Endothelial cell of umbilical vein (primary cell): ENCODE results near the gene SCARF2. TPM values are rescaled to one million over a fixed set of nuclear protein-coding genes. Genes with fewer than 3 reads are reported as not detected.

ENCODE experiments used
- BruUV-seq: library from RNA; stranded (reverse); fragments of 400-500 nt; replicated peaks from 2 replicates; lab custom pipeline; 2021; lab: Mats Ljungman, UMichigan
- CTCF ChIA-PET: fragments of 300-600, 350-600 bp; sonication (Branson Sonifier 250); formaldehyde crosslinking; loops from one replicate; lab custom pipeline; 2021; ENCODE audit warnings: antibody characterized with exemption, inconsistent platforms; lab: Charles Lee
- POLR2A ChIA-PET: fragments of 300-600, 350-600 bp; sonication (Branson Sonifier 250); formaldehyde crosslinking; loops from one replicate; lab custom pipeline; 2021; ENCODE audit warnings: antibody characterized with exemption, inconsistent platforms; lab: Charles Lee
- DNase-seq: peaks from one replicate; pipeline ENCODE4 v3.0.0-alpha.2; 2011; ENCODE audit warnings: low read depth, low spot score
- FAIRE-seq: peaks from 2 replicates; lab custom pipeline; 2011; peaks lifted over from hg19 to GRCh38; lab: Jason Lieb, UNC
- H2AFZ ChIP-seq: 2 replicates; pipeline ENCODE4 v1.6.0; 2012; ENCODE audit warnings: low read depth, low read length, control low read depth, inconsistent platforms
- H3K27ac ChIP-seq: 2 replicates; pipeline ENCODE4 v1.5.1; 2011; ENCODE audit warnings: low read depth, mild to moderate bottlenecking, control low read depth, low read length, moderate library complexity; ENCODE audit not compliant: insufficient read depth
- H3K27me3 ChIP-seq, 2 experiments: 2 replicates each; pipeline versions ENCODE4 v1.6.0 to v1.6.1; 2011; ENCODE audit warnings: low read length in 2 of 2, mixed read lengths in 1 of 2; ENCODE audit not compliant: control insufficient read depth in 2 of 2, insufficient read depth in 2 of 2
- H3K36me3 ChIP-seq, 2 experiments: 2 replicates in 1 of 2; 3 replicates in 1 of 2; pipeline ENCODE4 v1.5.1; 2011; ENCODE audit warnings: low read length in 2 of 2, mild to moderate bottlenecking in 1 of 2, moderate library complexity in 1 of 2; ENCODE audit not compliant: control insufficient read depth in 2 of 2, insufficient read depth in 2 of 2; ENCODE audit errors: extremely low read depth in 1 of 2
- H3K4me1 ChIP-seq: 3 replicates; pipeline ENCODE4 v1.5.1; 2011; ENCODE audit warnings: mild to moderate bottlenecking, low read length; ENCODE audit not compliant: control insufficient read depth, insufficient read depth; ENCODE audit errors: extremely low read depth
- H3K4me2 ChIP-seq: 2 replicates; pipeline ENCODE4 v1.6.1; 2011; ENCODE audit warnings: low read length, control low read depth, mixed read lengths; ENCODE audit not compliant: insufficient read depth
- H3K4me3 ChIP-seq, 3 experiments: fragments of 200-600 bp in 1 of 3; sonication (generic), shearing (Covaris generic) in 1 of 3; replicated peaks in 1 of 3; 2 replicates each; pipeline ENCODE4 v1.5.1; 2011 to 2016; ENCODE audit warnings: control low read depth in 3 of 3, low read length in 3 of 3, mild to moderate bottlenecking in 2 of 3, inconsistent platforms in 1 of 3, low read depth in 1 of 3, moderate library complexity in 1 of 3; ENCODE audit not compliant: insufficient read depth in 1 of 3
- H3K79me2 ChIP-seq: 2 replicates; pipeline ENCODE4 v1.6.0; 2012; ENCODE audit warnings: low read length, inconsistent platforms; ENCODE audit not compliant: control insufficient read depth, insufficient read depth
- H3K9ac ChIP-seq: replicated peaks from 2 replicates; pipeline ENCODE3; 2011; ENCODE audit warnings: low read length, control low read depth; ENCODE audit not compliant: insufficient read depth; ENCODE audit errors: extremely low read depth
- H3K9me1 ChIP-seq: replicated peaks from 3 replicates; pipeline ENCODE4 v1.6.0; 2011; ENCODE audit warnings: mild to moderate bottlenecking, low read length; ENCODE audit not compliant: control insufficient read depth, insufficient read depth; ENCODE audit errors: extremely low read depth
- H3K9me3 ChIP-seq: replicated peaks from 2 replicates; pipeline ENCODE4 v1.5.1; 2012; ENCODE audit warnings: low read length, inconsistent platforms; ENCODE audit not compliant: control insufficient read depth, insufficient read depth
- H4K20me1 ChIP-seq: replicated peaks from 2 replicates; pipeline ENCODE3; 2011; ENCODE audit warnings: mild to moderate bottlenecking, low read length; ENCODE audit not compliant: control insufficient read depth, insufficient read depth; ENCODE audit errors: extremely low read depth
- CTCF ChIP-seq, 2 donors: IDR thresholded peaks; 1 replicate in 1 of 2; 2 replicates in 1 of 2; pipeline ENCODE4 v1.5.1; 2011; ENCODE audit warnings: low read length in 2 of 2, mild to moderate bottlenecking in 2 of 2, moderate library complexity in 2 of 2, control low read depth in 1 of 2, inconsistent platforms in 1 of 2, low read depth in 1 of 2; ENCODE audit not compliant: insufficient read depth in 1 of 2; ENCODE audit errors: extremely low read depth in 1 of 2
- EZH2 ChIP-seq: IDR thresholded peaks from 2 replicates; pipeline ENCODE4 v1.6.1; 2012; ENCODE audit warnings: borderline replicate concordance, low read depth, mild to moderate bottlenecking, moderate library complexity, low read length, inconsistent platforms; ENCODE audit not compliant: severe bottlenecking
- FOS ChIP-seq: IDR thresholded peaks from 2 replicates; pipeline ENCODE4 v1.6.1; 2011; ENCODE audit warnings: mild to moderate bottlenecking, low read length, moderate library complexity, borderline replicate concordance; ENCODE audit not compliant: insufficient read depth
- GATA2 ChIP-seq: IDR thresholded peaks from 2 replicates; pipeline ENCODE4 v1.7.0; 2011; ENCODE audit warnings: low read depth, mild to moderate bottlenecking, moderate library complexity, mixed read lengths, low read length; ENCODE audit not compliant: insufficient read length, insufficient read depth
- JUN ChIP-seq: IDR thresholded peaks from 2 replicates; pipeline ENCODE4 v1.6.1; 2011; ENCODE audit warnings: borderline replicate concordance, low read depth; ENCODE audit not compliant: insufficient read length, insufficient read depth
- MAX ChIP-seq: IDR thresholded peaks from 2 replicates; pipeline ENCODE4 v1.6.1; 2011; ENCODE audit not compliant: insufficient read depth, insufficient read length
- MYC ChIP-seq: IDR thresholded peaks from one replicate; pipeline ENCODE4 v1.6.1; 2011; ENCODE audit warnings: mild to moderate bottlenecking, low read depth, low read length
- POLR2A ChIP-seq: IDR thresholded peaks from 2 replicates; pipeline ENCODE4 v1.6.1; 2012; ENCODE audit warnings: low read depth, mild to moderate bottlenecking, control low read depth, low read length
- POLR2AphosphoS5 ChIP-seq: IDR thresholded peaks from 2 replicates; pipeline ENCODE4 v1.6.1; 2012; ENCODE audit warnings: low read depth, mild to moderate bottlenecking, control low read depth, low read length, moderate library complexity; ENCODE audit not compliant: insufficient read depth
- dilution Hi-C: fragments of 300-500 bp; cut with MboI; formaldehyde crosslinking; loops from one replicate; pipeline ENCODE4 v1.15.0; 2019; ENCODE audit warnings: low sequenced_read_pairs; ENCODE audit not compliant: extremely low pct_ligation_motif_present
- intact Hi-C: fragments of 100-400 bp; cut with micrococcal nuclease; formaldehyde crosslinking; loops from one replicate; pipeline ENCODE4 v1.10.0; 2022
- polyA plus RNA-seq, 4 experiments: library from polyadenylated mRNA; depleted of rRNA in 3 of 4; stranded (reverse) in 3 of 4; unstranded in 1 of 4; fragments of >200 nt; gene quantifications; 2 replicates each; pipeline versions ENCODE4 v1.2.1 to v1.2.3, GENCODE V29; 2011 to 2012; ENCODE audit warnings: missing spikeins in 1 of 4
- total RNA-seq: library from RNA; stranded (reverse); gene quantifications from 2 replicates; pipeline ENCODE4 v1.2.3, GENCODE V29; 2021

The SCARF2 gene
- total and polyA plus RNA-seq, 2 donors (not counting 3 experiments of a cell fraction or from before 2014, with no cell fraction given), result 15.7 to 20.1 TPM

GRCh38 chr22:20384171-20384570 is 53.5 kb downstream of the SCARF2 start:
- intact Hi-C loops, result no loop called here
- CTCF ChIA-PET, result no interaction called here
- H3K9me1 ChIP-seq, result no peaks in the 10 kb centered on the region
- DNase-seq (no peak), FAIRE-seq (no peak)
- TF ChIP-seq POLR2A (no peak), GATA2 (no peak), EZH2 (no peak), CTCF (IDR thresholded peaks at IDR 0.05; ENCODE audit: extremely low read depth in 1 of 2, insufficient read depth in 1 of 2, low read depth in 1 of 2, low read length in 2 of 2) (no peak), POLR2AphosphoS5 (no peak), FOS (no peak), MAX (no peak), MYC (no peak), JUN (no peak)
- no peaks in the 10 kb centered on the region for H4K20me1 ChIP-seq
- no peak overlapping the region for H3K4me3 ChIP-seq
- H3K27ac ChIP-seq, result no peak overlapping the region
- peaks cover 9 to 37% of the 10 kb centered on the region in 2 experiments for H3K27me3 ChIP-seq
- H3K79me2 ChIP-seq, result no peaks in the 10 kb centered on the region
- no TSS peak for BruUV-seq
- no peak overlapping the region for H2AFZ ChIP-seq
- no peaks in the 10 kb centered on the region for H3K36me3 ChIP-seq
- dilution Hi-C loops, result no loop called here
- H3K4me2 ChIP-seq, result no peak overlapping the region
- no peaks in the 10 kb centered on the region for H3K9me3 ChIP-seq
- no peaks in the 10 kb centered on the region for H3K4me1 ChIP-seq
- POLR2A ChIA-PET, result no interaction called here
- H3K9ac ChIP-seq, result no peak overlapping the region
